HepG2 (cell line): Measurements from ENCODE around the gene TPTE2. TPM values are rescaled to one million over a fixed set of nuclear protein-coding genes. Genes with fewer than 3 reads are reported as not detected.
A peak's percentile ranks its signal among the peaks of the same experiment; 100 is the strongest.

Experiments used
- ATAC-seq: fragments of 200-7000 bp; cut with Tn5 transposase; 3 replicates; pipeline ENCODE4 v1.9.1; 2020; ENCODE audit warnings: mild to moderate bottlenecking, moderate library complexity
- BruUV-seq: library from RNA; stranded (reverse); fragments of 400-500 nt; replicated peaks from 2 replicates; lab custom pipeline; 2021; lab: Mats Ljungman, UMichigan
- CTCF ChIA-PET: fragments of 300-600 bp; formaldehyde crosslinking; extraction: SDS; loops from one replicate; lab custom pipeline; 2021; ENCODE audit warnings: low total read pairs, inconsistent platforms, low intra/inter-chr PET ratio; lab: Yijun Ruan, JAX
- POLR2A ChIA-PET: fragments of 350-600 bp; sonication (Branson Sonifier 250); formaldehyde crosslinking; loops from one replicate; lab custom pipeline; 2020; ENCODE audit warnings: antibody characterized with exemption, inconsistent platforms; lab: Yijun Ruan, JAX
- DNase-seq: peaks from one replicate; pipeline ENCODE4 v3.0.0-alpha.2; 2015; ENCODE audit warnings: low spot score
- FAIRE-seq: peaks from 3 replicates; lab custom pipeline; 2011; peaks lifted over from hg19 to GRCh38; lab: Jason Lieb, UNC
- H2AFZ ChIP-seq: one replicate; pipeline ENCODE4 v1.6.1; 2011; ENCODE audit warnings: low read length, inconsistent platforms
- H3K27ac ChIP-seq: fragments of 300-600 bp; 3 replicates; pipeline ENCODE4 v1.8.0; 2011; ENCODE audit warnings: mixed run types, mild to moderate bottlenecking, mixed read lengths, low read length, inconsistent platforms; ENCODE audit not compliant: insufficient read depth; ENCODE audit errors: extremely low read length
- H3K27me3 ChIP-seq, 2 experiments: fragments of 200-600 bp in 1 of 2; 2 replicates in 1 of 2; 3 replicates in 1 of 2; pipeline versions ENCODE4 v1.6.0 to v1.8.0; 2011; ENCODE audit warnings: low read length in 2 of 2, mild to moderate bottlenecking in 2 of 2, moderate library complexity in 2 of 2, inconsistent platforms in 1 of 2; ENCODE audit not compliant: insufficient read depth in 2 of 2, control insufficient read depth in 1 of 2
- H3K36me3 ChIP-seq, 2 experiments: fragments of 200-600 bp in 1 of 2; replicated peaks in 1 of 2; 2 replicates in 1 of 2; 3 replicates in 1 of 2; pipeline versions ENCODE4 v1.5.1 to v1.8.0; 2011; ENCODE audit warnings: low read length in 2 of 2, inconsistent platforms in 1 of 2; ENCODE audit not compliant: insufficient read depth in 2 of 2, control insufficient read depth in 1 of 2
- H3K4me1 ChIP-seq: 2 replicates; pipeline ENCODE4 v1.5.1; 2012; ENCODE audit warnings: low read length, inconsistent platforms; ENCODE audit not compliant: insufficient read depth
- H3K4me2 ChIP-seq: 2 replicates; pipeline ENCODE4 v1.6.0; 2011; ENCODE audit warnings: low read depth, low read length, inconsistent platforms
- H3K4me3 ChIP-seq, 3 experiments: fragments of 200-600 bp in 1 of 3; sonication (generic), shearing (Covaris generic) in 1 of 3; replicated peaks in 1 of 3; 2 replicates each; pipeline ENCODE4 v1.5.1; 2011 to 2016; ENCODE audit warnings: low read length in 3 of 3, inconsistent platforms in 2 of 3, low read depth in 2 of 3, mild to moderate bottlenecking in 2 of 3, control low read depth in 1 of 3, mixed read lengths in 1 of 3; ENCODE audit not compliant: insufficient read depth in 1 of 3
- H3K79me2 ChIP-seq: one replicate; pipeline ENCODE4 v1.6.1; 2011; ENCODE audit warnings: low read length, inconsistent platforms; ENCODE audit not compliant: insufficient read depth
- H3K9ac ChIP-seq: 2 replicates; pipeline ENCODE4 v1.6.0; 2011; ENCODE audit warnings: mild to moderate bottlenecking, low read depth, low read length, inconsistent platforms; ENCODE audit not compliant: insufficient read depth
- H3K9me3 ChIP-seq: 2 replicates; pipeline ENCODE4 v1.5.1; 2012; ENCODE audit warnings: mild to moderate bottlenecking, low read length
- H4K20me1 ChIP-seq: 2 replicates; pipeline ENCODE4 v1.6.0; 2011; ENCODE audit warnings: inconsistent platforms, mild to moderate bottlenecking, low read length, moderate library complexity; ENCODE audit not compliant: insufficient read depth
- CSRNP2 ChIP-seq: sonication (generic); formaldehyde crosslinking; conservative IDR thresholded peaks from 2 replicates; pipeline ENCODE4 v1.8.0; 2022; ENCODE audit warnings: low read depth, missing genetic modification reagents
- FOXK2 ChIP-seq: fragments of 450-650 bp; IDR thresholded peaks from 2 replicates; pipeline ENCODE4 v1.6.1; 2016
- GABPA ChIP-seq, 2 experiments: IDR thresholded peaks; 2 replicates each; pipeline ENCODE4 v1.6.1; 2011 to 2016; ENCODE audit warnings: low read depth in 2 of 2, low read length in 1 of 2, missing biosample characterization in 1 of 2, missing genetic modification characterization in 1 of 2
- GLMP ChIP-seq: sonication (generic); formaldehyde crosslinking; IDR thresholded peaks from 2 replicates; pipeline ENCODE4 v1.9.0; 2021; ENCODE audit warnings: missing genetic modification reagents, mild to moderate bottlenecking, borderline replicate concordance
- LCORL ChIP-seq, 2 experiments: fragments of 450-650 bp in 1 of 2; sonication (generic) in 1 of 2; formaldehyde crosslinking in 1 of 2; IDR thresholded peaks; 2 replicates each; pipeline versions ENCODE4 v1.5.0 to v1.6.1; 2017 to 2020; ENCODE audit warnings: antibody characterized with exemption in 1 of 2, missing genetic modification reagents in 1 of 2
- MEF2D ChIP-seq: sonication (generic); formaldehyde crosslinking; IDR thresholded peaks from 2 replicates; pipeline ENCODE4 v1.5.1; 2020; ENCODE audit warnings: mild to moderate bottlenecking, missing genetic modification reagents
- MXI1 ChIP-seq: IDR thresholded peaks from 3 replicates; pipeline ENCODE4 v1.6.1; 2012; ENCODE audit warnings: low read depth, low read length, inconsistent platforms, borderline replicate concordance
- MZF1 ChIP-seq: sonication (generic); formaldehyde crosslinking; IDR thresholded peaks from 2 replicates; pipeline ENCODE4 v1.8.1; 2023; ENCODE audit warnings: mild to moderate bottlenecking, missing genetic modification reagents, borderline replicate concordance
- NCOA1 ChIP-seq: sonication (generic); formaldehyde crosslinking; IDR thresholded peaks from 2 replicates; pipeline ENCODE4 v1.9.0; 2021; ENCODE audit warnings: missing genetic modification reagents
- NCOR1 ChIP-seq: fragments of 200-600 bp; sonication (generic); IDR thresholded peaks from 2 replicates; pipeline ENCODE4 v1.7.0; 2017; ENCODE audit warnings: antibody characterized with exemption, low read length, borderline replicate concordance
- SKI ChIP-seq: fragments of 450-650 bp; IDR thresholded peaks from one replicate; pipeline ENCODE4 v1.6.1; 2018; ENCODE audit warnings: mild to moderate bottlenecking; ENCODE audit not compliant: partially characterized antibody
- SP4 ChIP-seq: sonication (generic); formaldehyde crosslinking; IDR thresholded peaks from 2 replicates; pipeline ENCODE4 v1.8.1; 2023; ENCODE audit warnings: mild to moderate bottlenecking, missing genetic modification reagents
- TBP ChIP-seq: sonication (generic); formaldehyde crosslinking; IDR thresholded peaks from 2 replicates; pipeline ENCODE4 v1.5.0; 2020; ENCODE audit warnings: missing genetic modification reagents
- THAP7 ChIP-seq: sonication (generic); formaldehyde crosslinking; IDR thresholded peaks from 2 replicates; pipeline ENCODE4 v1.8.1; 2023; ENCODE audit warnings: mild to moderate bottlenecking, missing genetic modification reagents
- ZBTB7B ChIP-seq: sonication (generic); formaldehyde crosslinking; IDR thresholded peaks from 2 replicates; pipeline ENCODE4 v1.4.0; 2020; ENCODE audit warnings: missing genetic modification reagents
- ZFP36L1 ChIP-seq: sonication (generic); formaldehyde crosslinking; IDR thresholded peaks from 2 replicates; pipeline ENCODE4 v1.8.0; 2022; ENCODE audit warnings: mild to moderate bottlenecking, missing genetic modification reagents, moderate library complexity
- ZNF136 ChIP-seq: sonication (generic); formaldehyde crosslinking; IDR thresholded peaks from 2 replicates; pipeline ENCODE4 v1.8.1; 2022; ENCODE audit warnings: low read depth, mild to moderate bottlenecking, moderate library complexity, missing genetic modification reagents
- ZNF30 ChIP-seq: sonication (generic); formaldehyde crosslinking; IDR thresholded peaks from 2 replicates; pipeline ENCODE4 v1.5.0; 2020; ENCODE audit warnings: mild to moderate bottlenecking, missing genetic modification reagents
- ZNF331 ChIP-seq: sonication (generic); formaldehyde crosslinking; IDR thresholded peaks from 2 replicates; pipeline ENCODE4 v1.4.0; 2020; ENCODE audit warnings: missing genetic modification reagents
- ZNF546 ChIP-seq: sonication (generic); formaldehyde crosslinking; conservative IDR thresholded peaks from 2 replicates; pipeline ENCODE4 v1.8.1; 2023; ENCODE audit warnings: mild to moderate bottlenecking, missing genetic modification reagents
- WGBS: methylation state at CpG from one replicate; pipeline ENCODE4 v1.1.6; 2017; ENCODE audit warnings: low lambda C conversion rate; 5-methylcytosine and 5-hydroxymethylcytosine counted together
- in situ Hi-C: cut with HindIII; loops from 2 replicates; pipeline ENCODE4 v1.10.0; 2017; ENCODE audit warnings: low pct_unique_long_range_greater_than_20kb; ENCODE audit not compliant: extremely low pct_ligation_motif_present
- intact Hi-C: fragments of 100-400 bp; cut with micrococcal nuclease; formaldehyde crosslinking; loops from one replicate; pipeline ENCODE4 v1.10.0; 2022; ENCODE audit not compliant: unreplicated experiment
- polyA plus RNA-seq, 8 experiments: library from polyadenylated mRNA; depleted of rRNA in 3 of 8; stranded (reverse) in 7 of 8; unstranded in 1 of 8; fragments of >200 nt; fragmentation: Illumina TruSeq in 4 of 8; extraction: Trizol in 4 of 8; gene quantifications; 2 replicates each; pipeline versions ENCODE4 v1.2.1 to v1.2.3, GENCODE V29; 2011 to 2016; ENCODE audit warnings: low read depth in 4 of 8, missing spikeins in 1 of 8, mixed read lengths in 1 of 8; ENCODE audit not compliant: insufficient read depth in 1 of 8
- total RNA-seq, 5 experiments: library from RNA; depleted of rRNA; stranded (reverse); fragments of >200 nt; fragmentation: Illumina TruSeq; extraction: Trizol; gene quantifications; 2 replicates each; pipeline ENCODE4 v1.2.3, GENCODE V29; 2016; ENCODE audit warnings: low read depth in 1 of 5
- TF ChIP-seq, protein P1 (sequence below): sonication (generic); formaldehyde crosslinking; IDR thresholded peaks from 2 replicates; pipeline ENCODE4 v1.9.0; 2021; ENCODE audit warnings: missing genetic modification reagents, mild to moderate bottlenecking, borderline replicate concordance

TPTE2 gene
- total and polyA plus RNA-seq, 2 of the 13 experiments (the other 11 are each of a cell fraction or from before 2014, with no cell fraction given): 0.07 TPM; not detected in 1

- Histone ChIP-seq H3K79me2 (peaks cover 5% of the 10 kb centered on the region), H3K4me3 (no peak overlapping the region), H2AFZ (no peak overlapping the region), H3K4me2 (peak overlapping the region; percentile 65), H4K20me1 (no peaks in the 10 kb centered on the region), H3K4me1 (peaks cover 85% of the 10 kb centered on the region), H3K27me3 (no peaks in the 10 kb centered on the region), H3K9ac (no peak overlapping the region), H3K36me3 (no peaks in the 10 kb centered on the region), H3K27ac (peak overlapping the region; percentile 65), H3K9me3 (no peaks in the 10 kb centered on the region)
- DNase-seq (peak; percentile 96), FAIRE-seq (peak; percentile 97), ATAC-seq (peak; percentile 86)
- ChIA-PET POLR2A (interaction anchor here (1.7 kb wide), 1 partner anchor 37 kb away, joined by 5 read pairs; the partner anchor contains the start of gene MPHOSPH8), CTCF (no interaction called here)
- no TSS peak for BruUV-seq
- intact Hi-C loops: no loop called here
- in situ Hi-C loops: loop anchor here (10.0 kb wide), 1 partner anchor 442 kb away; no protein-coding TSS in a partner anchor
- 2% methylated on average over 6 of the region's 6 CpGs for WGBS
- TF ChIP-seq NCOR1 (peak; percentile 67; the same call in 1 of the 2 replicates), THAP7 (CRISPR knock-in tag) (no peak), ZNF331 (CRISPR knock-in tag) (peak; percentile 66; the same call in 1 of the 2 replicates), ZNF136 (CRISPR knock-in tag) (no peak), NCOA1 (CRISPR knock-in tag) (no peak), ZNF30 (CRISPR knock-in tag) (no peak), MXI1 (peak; percentile 47; the same call in 1 of the 3 replicates), GLMP (CRISPR knock-in tag) (no peak), ZBTB7B (peak; percentile 94), SKI (peak; percentile 76), GABPA (IDR thresholded peaks at IDR 0.05; ENCODE audit: low read depth, low read length) (no peak), GABPA (CRISPR knock-in tag; IDR thresholded peaks at IDR 0.05; ENCODE audit: low read depth) (peak; percentile 41; the same call in 1 of the 2 replicates), TBP (CRISPR knock-in tag) (no peak), LCORL (IDR thresholded peaks at IDR 0.05) (no peak), LCORL (CRISPR knock-in tag; IDR thresholded peaks at IDR 0.05) (0 out of 2 replicates have a peak, but pooled peaks have one; percentile 30), CSRNP2 (no peak), MEF2D (CRISPR knock-in tag) (peak; percentile 85; the same call in 1 of the 2 replicates), FOXK2 (no peak), ZNF546 (CRISPR knock-in tag) (no peak), MZF1 (CRISPR knock-in tag) (no peak), ZFP36L1 (CRISPR knock-in tag) (no peak), SP4 (CRISPR knock-in tag) (no peak)
- TF ChIP-seq, protein P1, sequence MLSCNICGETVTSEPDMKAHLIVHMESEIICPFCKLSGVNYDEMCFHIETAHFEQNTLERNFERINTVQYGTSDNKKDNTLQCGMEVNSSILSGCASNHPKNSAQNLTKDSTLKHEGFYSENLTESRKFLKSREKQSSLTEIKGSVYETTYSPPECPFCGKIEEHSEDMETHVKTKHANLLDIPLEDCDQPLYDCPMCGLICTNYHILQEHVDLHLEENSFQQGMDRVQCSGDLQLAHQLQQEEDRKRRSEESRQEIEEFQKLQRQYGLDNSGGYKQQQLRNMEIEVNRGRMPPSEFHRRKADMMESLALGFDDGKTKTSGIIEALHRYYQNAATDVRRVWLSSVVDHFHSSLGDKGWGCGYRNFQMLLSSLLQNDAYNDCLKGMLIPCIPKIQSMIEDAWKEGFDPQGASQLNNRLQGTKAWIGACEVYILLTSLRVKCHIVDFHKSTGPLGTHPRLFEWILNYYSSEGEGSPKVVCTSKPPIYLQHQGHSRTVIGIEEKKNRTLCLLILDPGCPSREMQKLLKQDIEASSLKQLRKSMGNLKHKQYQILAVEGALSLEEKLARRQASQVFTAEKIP (CRISPR knock-in tag): no peak
Observed at GRCh38 chr13:19596960-19597361, 35.6 kb upstream of the TPTE2 start.
